Activated CD4-positive, alpha-beta T cell treated with anti-CD3 and anti-CD28 coated beads for 1 hour (primary cell): ENCODE results near the gene C6orf141.

Source experiments
- DNase-seq: peaks from one replicate; pipeline ENCODE4 v3.0.0-alpha.2; 2020

C6orf141 gene

GRCh38 chr6:49540614-49541013 lies 9.9 kb upstream of the C6orf141 start:
- DNase-seq = no peak

GRCh38 chr6:49541210-49541724 lies 9.2 kb upstream of the C6orf141 start:
- DNase-seq = no peak

GRCh38 chr6:49541936-49542335 lies 8.5 kb upstream of the C6orf141 start:
- no peak for DNase-seq

GRCh38 chr6:49543087-49543858 lies 7.2 kb upstream of the C6orf141 start:
- DNase-seq = no peak

GRCh38 chr6:49546331-49546730 lies 4.1 kb upstream of the C6orf141 start:
- no peak for DNase-seq

- no peak for DNase-seq
These were observed 1.7 kb upstream of the C6orf141 start for GRCh38 chr6:49548613-49549304.

- DNase-seq = no peak
These were observed 577 bp upstream of the C6orf141 start for GRCh38 chr6:49549691-49550491.

- DNase-seq = no peak
These were observed 804 bp downstream of the C6orf141 start for GRCh38 chr6:49551078-49551865.

- DNase-seq = no peak
These were observed 1.3 kb downstream of the C6orf141 start for GRCh38 chr6:49551866-49552129.

- no peak for DNase-seq
These were observed 2.1 kb downstream of the C6orf141 start for GRCh38 chr6:49552596-49552995.

- DNase-seq = no peak
These were observed 2.9 kb downstream of the C6orf141 start for GRCh38 chr6:49553384-49553783.

GRCh38 chr6:49555951-49556350 lies 5.5 kb downstream of the C6orf141 start:
- no peak for DNase-seq

GRCh38 chr6:49556429-49556837 lies 6.0 kb downstream of the C6orf141 start:
- DNase-seq = no peak

GRCh38 chr6:49557177-49557576 lies 6.7 kb downstream of the C6orf141 start:
- DNase-seq = no peak

- DNase-seq = no peak
These were observed 7.8 kb downstream of the C6orf141 start for GRCh38 chr6:49558238-49558637.

- DNase-seq = no peak
These were observed 12.8 kb downstream of the C6orf141 start for GRCh38 chr6:49563006-49563886.

GRCh38 chr6:49564552-49564951 lies 14.1 kb downstream of the C6orf141 start:
- no peak for DNase-seq

GRCh38 chr6:49565261-49565660 lies 14.8 kb downstream of the C6orf141 start:
- DNase-seq = no peak

GRCh38 chr6:49565855-49566254 lies 15.4 kb downstream of the C6orf141 start:
- no peak for DNase-seq

- no peak for DNase-seq
These were observed 20.1 kb downstream of the C6orf141 start for GRCh38 chr6:49570474-49571079.

GRCh38 chr6:49576618-49577017 lies 26.1 kb downstream of the C6orf141 start:
- DNase-seq = no peak
